Hematopoietic multipotent progenitor cell treated with erythropoietin and hydrocortisone succinate and interleukin-3 and kit ligand, for 4 days (in vitro differentiated cells): ENCODE measurements around the gene THSD7A.
"Not testable (repeated sequence)": the region's sequence is repeated elsewhere in the genome, so short reads cannot be mapped to it uniquely, and the experiment has no call there.

ENCODE experiments used
- DNase-seq: peaks from one replicate; pipeline ENCODE4 v3.0.0-alpha.2; 2015

Gene THSD7A

DNA sequence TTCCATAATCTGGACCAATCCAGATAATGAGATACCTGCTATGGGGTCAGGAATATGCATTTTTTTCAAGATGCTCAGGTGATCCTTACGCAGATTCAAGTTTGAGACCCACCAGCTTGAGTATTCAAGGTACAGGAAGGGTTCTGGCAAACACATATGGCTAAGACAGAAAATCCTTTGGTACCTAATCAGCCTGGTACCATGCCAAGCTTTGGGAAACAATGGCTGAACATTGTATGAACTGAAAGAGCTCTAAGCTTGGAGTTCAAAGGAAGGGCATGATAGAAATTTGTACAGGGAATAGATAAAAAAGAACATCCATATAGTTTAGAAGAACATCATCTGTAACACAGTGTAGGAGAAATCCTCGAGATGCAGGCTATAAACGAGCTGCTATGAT lies 382.7 kb downstream of the THSD7A start:
- DNase-seq: no peak

- no peak for DNase-seq
Measured at GRCh38 chr7:11448323-11448722, 383.7 kb downstream of the THSD7A start.

- DNase-seq: no peak
Measured at GRCh38 chr7:11447106-11447505, 384.9 kb downstream of the THSD7A start.

- DNase-seq: not testable (repeated sequence)
Measured at GRCh38 chr7:11443934-11444333, 388.1 kb downstream of the THSD7A start.

- DNase-seq: no peak
Measured at GRCh38 chr7:11437994-11438393, 394.0 kb downstream of the THSD7A start.

DNA sequence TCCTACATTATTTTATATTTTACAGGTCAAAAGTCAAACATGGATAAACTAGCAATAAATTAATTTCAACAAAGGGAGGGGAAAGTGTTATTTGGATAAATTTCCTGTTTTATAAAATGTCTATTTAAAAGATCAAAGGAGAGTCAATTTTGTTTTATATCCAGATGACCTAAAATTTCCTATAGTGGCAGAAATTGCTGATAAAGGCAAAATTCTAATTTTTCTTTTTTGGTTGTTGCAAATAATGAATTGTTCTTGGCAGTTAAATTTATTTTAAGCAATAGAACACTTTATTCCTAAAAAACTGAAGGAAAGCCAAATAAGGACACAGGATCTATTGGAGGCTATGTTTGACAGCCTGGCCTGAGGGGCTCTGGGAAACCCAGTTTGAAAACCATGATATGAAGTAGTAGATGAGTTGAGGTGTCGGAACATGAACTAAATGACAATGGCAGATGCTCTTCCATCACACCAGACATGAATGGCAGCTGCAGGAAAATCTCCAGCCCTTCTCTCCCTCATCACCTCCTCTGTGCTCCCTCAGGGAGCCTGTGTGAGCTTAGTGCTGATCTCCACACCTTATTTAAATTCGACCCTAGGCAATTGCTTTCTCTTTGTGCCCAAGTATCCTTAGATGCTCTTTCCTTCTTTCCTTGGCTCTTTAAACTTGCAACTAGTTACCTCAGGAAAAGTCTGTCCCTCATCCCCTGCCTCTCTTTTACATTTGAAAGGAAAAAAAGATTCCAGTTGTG lies 395.0 kb downstream of the THSD7A start:
- DNase-seq: no peak

GRCh38 chr7:11436316-11436715 lies 395.7 kb downstream of the THSD7A start:
- no peak for DNase-seq

GRCh38 chr7:11434366-11434765 lies 397.6 kb downstream of the THSD7A start:
- DNase-seq: no peak

DNA sequence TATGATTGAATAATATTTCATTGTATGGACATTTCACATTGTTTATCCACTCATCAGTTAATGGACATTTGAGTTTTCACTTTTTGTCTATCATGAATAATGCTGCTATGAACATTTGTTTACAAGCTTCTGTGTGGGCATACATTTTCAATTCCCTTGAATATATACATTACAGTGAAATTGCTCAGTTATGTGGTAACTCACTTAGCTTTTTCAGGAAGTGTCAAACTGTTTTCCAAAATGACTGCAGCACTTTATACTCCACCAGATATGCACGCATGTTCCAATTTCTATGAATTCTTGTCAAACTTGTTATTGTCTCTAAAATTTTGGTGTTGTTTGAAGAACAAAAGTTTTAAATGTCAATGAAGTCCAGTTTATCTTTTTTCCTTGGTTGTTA lies 401.2 kb downstream of the THSD7A start:
- peak; percentile 7 for DNase-seq

DNA sequence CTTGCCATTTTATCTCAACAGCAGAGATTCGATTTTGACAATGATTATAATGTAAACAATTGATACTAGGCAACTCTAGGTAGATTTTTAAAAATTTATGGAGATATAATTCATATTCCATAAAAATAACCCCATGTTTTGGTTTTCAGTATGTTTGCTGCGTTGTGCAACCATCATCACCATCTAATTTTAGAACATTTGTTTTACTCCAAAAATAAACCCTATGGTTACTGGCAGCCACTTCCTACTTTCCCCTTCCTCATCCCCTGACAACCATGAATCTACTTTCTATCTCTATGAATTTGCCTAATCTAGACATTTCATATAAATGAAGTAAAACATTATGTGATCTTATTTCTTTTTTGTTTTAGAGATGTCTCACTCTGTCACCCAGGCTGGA lies 401.9 kb downstream of the THSD7A start:
- DNase-seq: peak; percentile 17

GRCh38 chr7:11428877-11429581 lies 403.0 kb downstream of the THSD7A start:
- no peak for DNase-seq

- DNase-seq: peak; percentile 84
Measured at GRCh38 chr7:11427686-11428273, 404.2 kb downstream of the THSD7A start.

DNA sequence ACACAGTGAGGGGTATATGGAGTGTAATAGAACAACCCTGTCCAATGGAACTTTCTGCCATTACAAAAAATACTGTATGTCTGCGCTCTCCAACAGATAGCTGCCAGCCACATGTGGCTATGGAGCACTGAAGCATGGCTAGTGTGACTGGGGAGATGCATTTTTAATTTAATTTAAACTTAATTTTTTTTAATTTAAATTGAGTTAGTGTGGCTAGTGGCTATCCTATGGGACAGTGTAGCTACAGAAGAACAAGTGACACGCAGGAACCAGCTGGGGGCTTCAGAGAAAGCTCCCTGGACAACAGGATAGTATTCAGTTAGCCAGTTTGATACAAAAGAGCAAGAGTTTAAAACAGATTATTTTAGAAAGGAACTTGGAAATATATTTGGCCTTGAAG lies 408.0 kb downstream of the THSD7A start:
- DNase-seq: no peak

DNA sequence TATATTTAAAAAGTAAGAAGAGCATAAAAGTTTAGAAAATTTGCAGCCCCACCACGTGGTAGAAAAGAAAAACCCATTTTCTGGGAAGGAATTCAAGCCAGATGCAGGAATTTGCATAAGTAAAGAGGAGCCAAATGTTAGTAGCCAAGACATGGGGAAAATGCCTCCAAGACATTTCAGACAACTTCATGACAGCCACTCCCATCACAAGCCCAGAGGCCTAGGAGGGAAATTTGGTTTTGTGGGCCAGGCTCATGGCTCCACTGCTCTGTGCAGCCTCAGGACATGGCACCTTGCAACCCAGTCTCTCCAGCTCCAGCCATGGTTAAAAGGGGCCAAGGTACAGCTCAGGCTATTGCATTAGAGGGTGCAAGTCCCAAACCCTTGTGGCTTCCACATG lies 411.9 kb downstream of the THSD7A start:
- no peak for DNase-seq

DNA sequence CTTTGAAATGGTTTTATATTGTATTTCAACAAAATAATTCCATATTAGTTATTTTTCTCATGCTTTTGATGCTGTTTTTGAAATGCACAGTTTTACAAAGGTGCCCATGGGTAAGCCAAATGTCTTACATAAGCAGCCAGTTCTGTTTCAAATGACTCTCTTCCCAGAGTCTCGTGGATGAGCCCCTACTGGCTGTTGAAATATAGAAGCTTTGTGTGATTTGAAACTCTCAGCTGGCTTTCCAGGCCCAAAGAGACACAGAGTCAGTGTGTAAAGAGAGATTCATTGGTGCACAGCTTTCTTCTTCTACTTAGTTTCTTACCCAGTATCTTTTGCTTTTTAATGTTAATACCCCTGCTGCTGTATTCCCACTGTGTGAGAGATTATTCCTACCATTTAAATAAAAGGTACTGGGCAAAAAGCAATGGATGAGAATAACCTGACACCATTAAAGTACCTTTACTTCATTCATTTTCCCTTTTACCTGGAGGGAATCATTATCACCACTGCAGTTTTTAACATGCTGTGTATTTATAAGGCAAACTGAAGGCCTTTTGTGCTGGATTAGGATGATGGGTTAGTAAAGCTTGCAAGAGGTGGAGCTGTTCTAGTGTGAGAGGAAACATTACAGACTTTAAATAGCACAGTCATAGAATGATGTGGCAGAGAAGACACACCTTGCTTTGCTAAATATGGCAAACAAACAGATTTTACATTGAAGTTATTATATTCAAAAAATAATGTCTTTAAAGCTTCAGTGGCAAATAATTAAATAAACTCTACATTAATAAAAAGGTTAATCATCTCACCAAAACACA lies 415.1 kb downstream of the THSD7A start:
- DNase-seq: no peak

DNA sequence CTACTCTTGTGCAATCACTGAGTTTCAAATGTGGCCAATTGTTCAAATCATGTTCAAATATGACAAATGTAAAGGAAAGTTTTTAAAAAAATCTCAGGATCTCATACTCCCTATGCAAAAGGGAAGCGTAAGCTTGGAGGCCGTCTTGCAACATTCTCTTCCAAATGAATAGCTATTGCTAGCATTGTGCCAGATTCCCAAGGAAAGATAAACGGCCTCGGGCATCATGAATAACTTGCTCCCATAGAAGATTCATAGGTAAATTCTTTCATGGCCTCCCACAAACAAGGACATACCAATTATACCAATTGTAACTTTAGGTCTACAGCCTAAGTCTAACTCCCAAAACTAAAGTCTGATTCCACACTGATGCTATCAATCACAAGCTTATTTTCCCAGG lies 416.9 kb downstream of the THSD7A start:
- no peak for DNase-seq

- DNase-seq: no peak
Measured at GRCh38 chr7:11413901-11414300, 418.1 kb downstream of the THSD7A start.

GRCh38 chr7:11412036-11412435 lies 420.0 kb downstream of the THSD7A start:
- DNase-seq: no peak

DNA sequence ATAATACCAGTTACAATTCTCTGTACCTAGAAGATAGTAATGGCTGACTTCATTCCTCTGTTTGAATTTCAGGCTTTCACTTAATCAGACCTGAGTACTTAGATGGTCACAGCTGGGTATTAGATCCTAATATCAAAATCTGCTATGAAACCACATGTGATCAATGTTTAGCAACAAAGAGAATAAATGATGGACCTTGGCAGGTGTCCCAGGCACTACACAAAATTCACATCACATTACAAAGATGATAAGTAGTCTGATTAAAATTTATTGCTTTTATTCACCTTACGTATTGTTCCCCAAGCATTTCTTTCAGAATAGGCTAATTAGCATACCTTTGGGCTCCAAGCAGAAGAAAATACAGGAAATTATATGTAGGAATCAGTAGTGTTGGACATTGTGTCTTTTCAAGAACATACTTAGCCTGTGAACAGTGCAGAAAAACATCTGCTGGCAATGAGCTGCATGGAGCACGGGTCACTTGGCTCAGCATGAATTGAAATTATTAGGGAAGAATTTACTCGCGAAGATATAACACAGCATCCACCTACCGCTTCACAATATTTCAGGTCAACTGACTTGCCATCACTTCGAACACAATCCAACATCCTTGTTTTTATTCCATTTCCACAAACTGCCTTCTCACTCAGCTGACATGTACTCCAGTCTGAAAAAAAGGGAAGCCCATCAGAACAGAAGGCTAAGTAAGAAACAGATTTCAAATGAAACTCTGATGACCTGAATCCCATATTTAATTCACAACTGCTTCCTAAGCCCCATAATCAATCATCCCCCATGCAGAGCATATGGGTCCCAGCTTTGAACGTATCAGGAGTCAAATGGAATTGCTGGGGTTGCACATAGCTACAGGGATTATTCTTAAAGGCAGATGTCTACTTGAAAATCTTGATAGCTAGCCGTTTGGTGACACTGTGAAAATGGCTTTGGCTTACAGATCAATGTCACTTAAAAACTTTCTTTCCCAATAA lies 421.0 kb downstream of the THSD7A start:
- DNase-seq: no peak

GRCh38 chr7:11404355-11404754 lies 427.6 kb downstream of the THSD7A start:
- no peak for DNase-seq

- no peak for DNase-seq
Measured at GRCh38 chr7:11403781-11404180, 428.2 kb downstream of the THSD7A start.

DNA sequence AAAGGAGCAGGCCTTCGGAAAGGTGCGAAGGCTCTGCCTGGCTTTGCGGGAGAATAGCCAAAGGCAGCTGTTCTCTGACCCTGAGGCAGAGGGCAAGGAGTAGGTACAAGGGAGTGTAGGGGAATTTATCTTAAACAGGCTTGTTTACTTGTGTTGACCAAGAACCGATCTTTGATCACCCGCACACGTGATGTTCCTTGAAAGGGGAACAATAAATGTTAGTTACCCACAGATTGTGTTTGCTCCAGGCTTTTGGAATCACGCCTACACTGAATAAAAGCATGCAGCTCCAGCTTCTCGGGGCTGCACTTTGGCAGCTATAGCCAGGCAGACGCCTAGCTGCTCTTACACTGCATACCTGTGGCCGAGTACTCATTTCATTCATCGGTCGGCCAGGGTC lies 437.6 kb downstream of the THSD7A start:
- no peak for DNase-seq
